OCI-M1 (cell line): ENCODE measurements around the gene SLC5A5.
A peak's percentile ranks its signal among the peaks of the same experiment; 100 is the strongest.
"Not testable (repeated sequence)": the region's sequence is repeated elsewhere in the genome, so short reads cannot be mapped to it uniquely, and the experiment has no call there.

Experiments used
- DNase-seq: peaks from one replicate; lab custom pipeline; 2025; lab: John Stamatoyannopoulos, UW

SLC5A5 gene

GRCh38 chr19:17919122-17919521 is 47.4 kb downstream of the SLC5A5 start:
- DNase-seq: not testable (repeated sequence)

- DNase-seq: no peak
Measured at GRCh38 chr19:17920527-17920926, 48.8 kb downstream of the SLC5A5 start.

GRCh38 chr19:17922138-17922537 is 50.4 kb downstream of the SLC5A5 start:
- DNase-seq: no peak

GRCh38 chr19:17926044-17926443 is 54.3 kb downstream of the SLC5A5 start:
- DNase-seq: peak; percentile 9

- DNase-seq: no peak
Measured at GRCh38 chr19:17929056-17929455, 57.3 kb downstream of the SLC5A5 start.

GRCh38 chr19:17931532-17932191 is 59.9 kb downstream of the SLC5A5 start:
- no peak for DNase-seq

- peak; percentile 96 for DNase-seq
Measured at GRCh38 chr19:17932485-17933338, 61.0 kb downstream of the SLC5A5 start, which contains the start of gene CCDC124. Gene CCDC124 (plus strand): TSS chr19:17933015. CDS start chr19:17936421, 3,406 bp downstream.

- DNase-seq: peak; percentile 37
Measured at GRCh38 chr19:17933414-17934129, 61.8 kb downstream of the SLC5A5 start.

GRCh38 chr19:17936379-17936778 is 64.6 kb downstream of the SLC5A5 start:
- no peak for DNase-seq

GRCh38 chr19:17937371-17937900 is 65.7 kb downstream of the SLC5A5 start:
- no peak for DNase-seq

- peak; percentile 82 for DNase-seq
Measured at GRCh38 chr19:17938092-17938845, 66.5 kb downstream of the SLC5A5 start.

- DNase-seq: no peak
Measured at GRCh38 chr19:17942181-17942580, 70.4 kb downstream of the SLC5A5 start.

GRCh38 chr19:17942582-17943273 is 71.0 kb downstream of the SLC5A5 start:
- no peak for DNase-seq

- no peak for DNase-seq
Measured at GRCh38 chr19:17943274-17944221, 71.8 kb downstream of the SLC5A5 start.

- no peak for DNase-seq
Measured at GRCh38 chr19:17944301-17944700, 72.6 kb downstream of the SLC5A5 start.
